Dermis blood vessel endothelial cell (primary cell): Measurements from ENCODE around the gene SESN3. TPM values are rescaled to one million over a fixed set of nuclear protein-coding genes. Genes with fewer than 3 reads are reported as not detected.

Experiments
- total RNA-seq: library from RNA; depleted of rRNA; stranded (reverse); fragments of >200 nt; gene quantifications from 2 replicates; pipeline ENCODE4 v1.2.3, GENCODE V29; 2014

The SESN3 gene
- total RNA-seq, 1 donor from 2014 or later, result 113 TPM

Other genes starting within 250 kb of the SESN3 start
- not detected in 2 replicates for gene KDM4E, start 205.9 kb downstream of the SESN3 start, total RNA-seq
- not detected in 2 replicates for gene KDM4F, start 181.8 kb downstream of the SESN3 start, total RNA-seq
- 17.9 and 27.0 TPM in 2 replicates for gene SRSF8, start 164.3 kb downstream of the SESN3 start, total RNA-seq
- 61.1 and 74.7 TPM in 2 replicates for gene ENDOD1, start 141.4 kb downstream of the SESN3 start, total RNA-seq